Heart left ventricle (tissue), 16 donors: ENCODE data around the gene NDRG4. TPM values are rescaled to one million over a fixed set of nuclear protein-coding genes. Genes with fewer than 3 reads are reported as not detected.

Experiments
- ATAC-seq, 4 donors: fragments of 200-7000 bp; cut with Tn5 transposase; one replicate each; pipeline ENCODE4 v1.9.1; 2020 to 2022; ENCODE audit warnings: moderate library complexity in 4 of 4, mild to moderate bottlenecking in 3 of 4, moderate number of reproducible peaks in 1 of 4
- DNase-seq, 5 donors: peaks; one replicate each; pipeline ENCODE4 v3.0.0-alpha.2; 2020
- H3K27ac ChIP-seq, 12 donors: fragments of 200-600 bp; sonication (generic) in 4 of 12; one replicate each; pipeline versions ENCODE4 v1.5.0 to v1.8.0; 2016 to 2022; ENCODE audit warnings: mild to moderate bottlenecking in 2 of 12
- H3K27me3 ChIP-seq, 9 donors: fragments of 200-600 bp; sonication (generic) in 2 of 9; one replicate each; pipeline versions ENCODE4 v1.5.1 to v1.8.0; 2016 to 2022; ENCODE audit warnings: mild to moderate bottlenecking in 3 of 9
- H3K36me3 ChIP-seq, 9 donors: fragments of 200-600 bp; sonication (generic) in 2 of 9; one replicate each; pipeline versions ENCODE4 v1.5.0 to v1.8.0; 2018 to 2022; ENCODE audit warnings: mild to moderate bottlenecking in 2 of 9
- H3K4me1 ChIP-seq, 12 donors: fragments of 200-600 bp; sonication (generic) in 4 of 12; one replicate each; pipeline versions ENCODE4 v1.5.0 to v1.8.0; 2016 to 2022; ENCODE audit warnings: mild to moderate bottlenecking in 3 of 12
- H3K4me3 ChIP-seq, 12 donors: fragments of 200-600 bp; sonication (generic) in 4 of 12; one replicate each; pipeline versions ENCODE4 v1.5.0 to v1.8.0; 2017 to 2022; ENCODE audit warnings: mild to moderate bottlenecking in 9 of 12, moderate library complexity in 4 of 12
- H3K9me3 ChIP-seq, 12 donors: fragments of 200-600 bp; sonication (generic) in 4 of 12; one replicate each; pipeline versions ENCODE4 v1.5.0 to v1.8.0; 2016 to 2022; ENCODE audit warnings: mild to moderate bottlenecking in 1 of 12
- POLR2A ChIP-seq, 2 donors: fragments of 450-650 bp; IDR thresholded peaks; one replicate each; pipeline ENCODE4 v1.6.1; 2017; ENCODE audit warnings: antibody characterized with exemption in 2 of 2, mild to moderate bottlenecking in 2 of 2, moderate library complexity in 2 of 2
- WGBS, 4 donors: extraction: QIAGEN DNeasy Blood & Tissue Kit in 2 of 4; methylation state at CpG; one replicate each; pipeline versions ENCODE4 v1.1.5 to v1.1.7; 2013 to 2018; 5-methylcytosine and 5-hydroxymethylcytosine counted together
- intact Hi-C, 10 donors: fragments of 100-400 bp; cut with DNase I; formaldehyde crosslinking; loops; one replicate each; pipeline versions ENCODE4 v1.11.1 to v1.14.2; 2022
- polyA plus RNA-seq, 2 donors: library from polyadenylated mRNA; stranded (reverse); fragments of 200-250 nt; gene quantifications; one replicate each; pipeline ENCODE4 v1.2.3, GENCODE V29; 2013
- total RNA-seq, 9 donors: library from RNA; depleted of rRNA in 2 of 9; stranded (reverse); fragments of >200 nt in 2 of 9; fragmentation: NEBNext Ultra II Directional in 3 of 9; extraction: Animal tissue kit (Norgen Biotek cat#: 25700) in 3 of 9; gene quantifications; one replicate each; pipeline versions ENCODE4 v1.1.0 to v1.2.4, GENCODE V29; 2016 to 2023
- TF ChIP-seq, protein P1 (sequence below), 12 donors: fragments of 200-600 bp; sonication (generic) in 4 of 12; IDR thresholded peaks; one replicate each; pipeline versions ENCODE4 v1.5.0 to v1.8.0; 2018 to 2022; ENCODE audit warnings: antibody characterized with exemption in 12 of 12, mild to moderate bottlenecking in 5 of 12
- donor health status: ischemic (EF 13 %, LVEDD 7.1; RV severe dilation, severe dysfunction).
- donor health status: healthy with polysubstance abuse.
- donor health status: DM: no; HTN: yes; CAD: no.
- donor health status: DM: no; HTN: no; CAD: no.
- donor health status: ischemic (EF 25% LVEDD 6.9; RV normal size, moderate dysfunction).
- donor health status: ischemic (EF 25% LVEDD 5.7; RV mildly dilated, moderate dysfunction).
- donor health status: healthy.
- donor health status: DM: yes; HTN: yes; CAD: no.
- donor health status: ischemic (EF 35%, LVEDD 5.7; RV mildly dilated, moderate dysfunction).
- donor health status: nonischemic (EF 11% LVEDD 7.7; RV severe dilation, severe dysfunction).
- donor health status: DM: yes; HTN: yes; CAD: no.
- donor health status: PGD.
- donor health status: ischemic (EF 29% LVEDD 5.4; RV normal size, mild dysfunction).
- donor health status: nonischemic (EF 23%, LVEDD 6.1; RV moderate dilation, normal function).

NDRG4 gene
- total and polyA plus RNA-seq, 11 donors, result 294 to 1,429 (median 742) TPM

DNA sequence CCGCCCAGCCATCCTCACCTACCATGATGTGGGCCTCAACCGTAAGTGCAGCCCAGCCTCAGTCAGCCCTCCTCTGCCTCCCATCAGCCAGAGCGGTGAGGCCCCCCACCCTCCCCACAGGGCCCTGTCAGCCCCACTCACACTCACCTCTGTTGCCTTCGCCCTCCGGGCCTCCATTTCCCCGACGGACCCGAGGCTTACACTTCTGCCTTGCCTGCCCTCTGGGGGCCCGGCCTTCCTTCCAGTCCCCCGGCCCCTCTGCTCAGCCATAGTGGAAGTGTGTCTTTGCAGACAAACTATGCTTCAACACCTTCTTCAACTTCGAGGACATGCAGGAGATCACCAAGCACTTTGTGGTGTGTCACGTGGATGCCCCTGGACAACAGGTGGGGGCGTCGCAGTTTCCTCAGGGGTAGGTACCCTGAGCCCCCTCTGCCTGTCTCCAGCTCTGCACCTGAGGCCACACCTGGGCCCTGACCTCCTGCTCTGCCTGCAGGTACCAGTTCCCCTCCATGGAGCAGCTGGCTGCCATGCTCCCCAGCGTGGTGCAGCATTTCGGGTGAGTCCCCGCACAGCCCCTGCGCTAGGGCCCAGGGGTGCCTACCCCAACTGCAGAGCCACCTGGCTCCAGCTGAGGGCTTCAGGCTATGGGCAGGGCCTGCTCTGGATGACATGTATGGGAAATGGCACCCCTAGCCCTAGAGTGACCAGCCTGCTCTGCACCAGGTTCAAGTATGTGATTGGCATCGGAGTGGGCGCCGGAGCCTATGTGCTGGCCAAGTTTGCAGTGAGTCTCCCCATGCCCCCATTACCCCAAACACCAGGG lies 4.1 kb downstream of the NDRG4 start:
- H3K27ac ChIP-seq, result no peak overlapping the region
- H3K9me3 ChIP-seq, result no peaks in the 10 kb centered on the region
- 92 to 94% (median 93%) methylated on average over 18 to 21 of the region's 21 CpGs for WGBS, 4 donors
- H3K4me3 ChIP-seq, result no peak overlapping the region
- H3K27me3 ChIP-seq, result peaks cover 0 to 16% (median 0%) of the 10 kb centered on the region in 9 donors
- DNase-seq (peak in 1 of 5 donors; percentile 14), ATAC-seq (no peak)
- intact Hi-C loops, result no loop called here
- peaks cover 0 to 32% (median 5%) of the 10 kb centered on the region in 12 donors for H3K4me1 ChIP-seq
- peaks cover 0 to 59% (median 28%) of the 10 kb centered on the region in 9 donors for H3K36me3 ChIP-seq
- TF ChIP-seq, protein P1, sequence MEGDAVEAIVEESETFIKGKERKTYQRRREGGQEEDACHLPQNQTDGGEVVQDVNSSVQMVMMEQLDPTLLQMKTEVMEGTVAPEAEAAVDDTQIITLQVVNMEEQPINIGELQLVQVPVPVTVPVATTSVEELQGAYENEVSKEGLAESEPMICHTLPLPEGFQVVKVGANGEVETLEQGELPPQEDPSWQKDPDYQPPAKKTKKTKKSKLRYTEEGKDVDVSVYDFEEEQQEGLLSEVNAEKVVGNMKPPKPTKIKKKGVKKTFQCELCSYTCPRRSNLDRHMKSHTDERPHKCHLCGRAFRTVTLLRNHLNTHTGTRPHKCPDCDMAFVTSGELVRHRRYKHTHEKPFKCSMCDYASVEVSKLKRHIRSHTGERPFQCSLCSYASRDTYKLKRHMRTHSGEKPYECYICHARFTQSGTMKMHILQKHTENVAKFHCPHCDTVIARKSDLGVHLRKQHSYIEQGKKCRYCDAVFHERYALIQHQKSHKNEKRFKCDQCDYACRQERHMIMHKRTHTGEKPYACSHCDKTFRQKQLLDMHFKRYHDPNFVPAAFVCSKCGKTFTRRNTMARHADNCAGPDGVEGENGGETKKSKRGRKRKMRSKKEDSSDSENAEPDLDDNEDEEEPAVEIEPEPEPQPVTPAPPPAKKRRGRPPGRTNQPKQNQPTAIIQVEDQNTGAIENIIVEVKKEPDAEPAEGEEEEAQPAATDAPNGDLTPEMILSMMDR (IDR thresholded peaks at IDR 0.05), result no peak
- TF ChIP-seq POLR2A (IDR thresholded peaks at IDR 0.05), result no peak

DNA sequence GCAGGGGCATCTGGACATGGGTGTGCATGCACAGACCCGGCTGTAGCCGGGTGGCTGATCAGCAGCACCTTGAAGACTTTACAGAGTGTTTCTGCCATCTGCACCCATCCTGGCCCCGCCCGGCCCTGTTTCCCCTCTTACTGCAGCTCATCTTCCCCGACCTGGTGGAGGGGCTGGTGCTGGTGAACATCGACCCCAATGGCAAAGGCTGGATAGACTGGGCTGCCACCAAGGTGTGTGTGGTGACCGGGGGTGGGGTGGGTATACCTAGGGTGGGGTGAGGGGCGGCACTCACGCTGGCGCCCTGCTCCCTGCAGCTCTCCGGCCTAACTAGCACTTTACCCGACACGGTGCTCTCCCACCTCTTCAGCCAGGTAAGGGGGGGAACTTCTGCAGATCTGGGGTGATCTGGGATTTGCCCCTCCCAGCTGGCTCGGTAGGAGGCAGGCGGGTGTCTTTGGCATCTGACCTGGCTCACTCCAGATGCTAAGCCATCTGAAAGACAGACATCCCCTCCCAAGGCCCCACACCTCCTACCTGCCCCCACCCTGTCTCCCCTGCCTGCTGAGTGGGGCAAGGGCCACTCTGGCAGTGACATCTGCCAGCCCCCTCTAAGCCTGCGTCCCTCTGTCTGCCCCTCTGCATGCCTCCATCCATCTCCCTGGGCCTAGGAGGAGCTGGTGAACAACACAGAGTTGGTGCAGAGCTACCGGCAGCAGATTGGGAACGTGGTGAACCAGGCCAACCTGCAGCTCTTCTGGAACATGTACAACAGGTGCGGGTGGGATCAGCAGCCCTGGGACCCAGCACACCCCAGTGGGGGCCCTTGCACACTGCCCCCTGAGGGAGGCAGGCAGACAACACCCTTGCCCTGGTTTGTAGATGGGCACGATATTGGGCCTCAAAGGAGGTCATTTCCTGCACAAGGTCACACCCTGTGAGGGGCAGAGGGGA lies 6.6 kb downstream of the NDRG4 start:
- peaks cover 0 to 4% (median 0%) of the 10 kb centered on the region in 9 donors for H3K27me3 ChIP-seq
- H3K27ac ChIP-seq, result no peak overlapping the region
- H3K36me3 ChIP-seq, result peaks cover 0 to 77% (median 33%) of the 10 kb centered on the region in 9 donors
- H3K4me3 ChIP-seq, result no peak overlapping the region
- intact Hi-C loops, result no loop called here
- no peaks in the 10 kb centered on the region for H3K9me3 ChIP-seq
- DNase-seq (peak in 1 of 5 donors; percentile 11), ATAC-seq (no peak)
- no peak for TF ChIP-seq POLR2A (IDR thresholded peaks at IDR 0.05)
- TF ChIP-seq, protein P1 (IDR thresholded peaks at IDR 0.05), result no peak
- peaks cover 0 to 14% (median 0%) of the 10 kb centered on the region in 12 donors for H3K4me1 ChIP-seq
- 79 to 86% (median 84%) methylated on average over 13 to 20 of the region's 20 CpGs for WGBS, 4 donors

DNA sequence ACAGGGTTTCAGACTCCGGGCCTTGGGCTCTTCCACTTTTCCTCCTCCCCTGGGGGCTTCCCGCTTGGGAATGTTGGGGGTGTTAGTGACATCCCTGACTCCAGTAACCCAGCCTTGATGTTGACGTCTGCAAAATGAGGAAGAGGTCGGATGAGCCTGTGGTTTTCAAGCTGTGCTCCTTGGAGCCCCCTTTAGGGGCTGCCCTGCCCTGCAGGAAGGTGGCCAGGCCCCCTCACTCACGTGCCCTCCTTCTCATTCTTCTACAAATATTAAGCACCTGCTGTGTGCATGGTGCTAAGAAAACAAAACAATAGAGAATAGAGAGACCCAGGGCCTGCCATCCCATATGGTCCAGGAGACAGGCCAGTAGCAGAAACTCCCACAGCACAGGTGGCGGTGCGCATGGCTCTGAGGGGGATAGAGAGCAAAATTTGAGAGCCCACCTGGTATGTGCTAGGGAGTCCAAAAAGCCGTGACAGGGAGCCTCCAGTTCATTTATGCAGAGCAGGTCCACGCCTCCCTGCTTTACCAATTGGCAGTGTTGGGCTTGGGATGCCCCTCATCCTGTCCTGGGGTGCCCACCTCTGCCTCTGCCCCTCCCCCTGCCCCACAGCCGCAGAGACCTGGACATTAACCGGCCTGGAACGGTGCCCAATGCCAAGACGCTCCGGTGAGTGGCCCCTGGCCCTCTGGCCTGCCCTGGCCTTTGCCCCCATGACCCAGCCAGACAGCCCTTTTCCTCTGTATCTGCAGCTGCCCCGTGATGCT lies 7.4 kb downstream of the NDRG4 start:
- ATAC-seq, result no peak
- WGBS, 4 donors, result 76 to 80% (median 77%) methylated on average over 11 to 15 of the region's 15 CpGs
- no peaks in the 10 kb centered on the region for H3K9me3 ChIP-seq
- peaks cover 0 to 77% (median 33%) of the 10 kb centered on the region in 9 donors for H3K36me3 ChIP-seq
- DNase-seq, result no peak
- H3K4me1 ChIP-seq, result peaks cover 0 to 14% (median 0%) of the 10 kb centered on the region in 12 donors
- intact Hi-C loops, result no loop called here
- H3K4me3 ChIP-seq, result no peak overlapping the region
- H3K27me3 ChIP-seq, result no peaks in the 10 kb centered on the region
- no peak for TF ChIP-seq POLR2A (IDR thresholded peaks at IDR 0.05)
- TF ChIP-seq, protein P1 (IDR thresholded peaks at IDR 0.05), result no peak
- H3K27ac ChIP-seq, result peak overlapping the region in 1 of 12 donors; percentile 16
